K562 (cell line): ENCODE data around the gene PLCL2. TPM values are rescaled to one million over a fixed set of nuclear protein-coding genes. Genes with fewer than 3 reads are reported as not detected.

Experiments used
- ATAC-seq: fragments of 200-7000 bp; cut with Tn5 transposase; 3 replicates; pipeline ENCODE4 v1.9.1; 2020; ENCODE audit warnings: moderate library complexity
- BruUV-seq: library from RNA; stranded (reverse); fragments of 400-500 nt; replicated peaks from 2 replicates; lab custom pipeline; 2021; lab: Mats Ljungman, UMichigan
- CTCF ChIA-PET: fragments of 300-600 bp; formaldehyde crosslinking; extraction: SDS; loops from one replicate; lab custom pipeline; 2021; ENCODE audit warnings: low intra/inter-chr PET ratio; lab: Yijun Ruan, JAX
- POLR2A ChIA-PET: fragments of 300-600, 350-650 bp; sonication (Branson Sonifier 250); formaldehyde crosslinking; extraction: SDS; loops from one replicate; lab custom pipeline; 2021; ENCODE audit warnings: antibody characterized with exemption, inconsistent platforms; lab: Yijun Ruan, JAX
- DNase-seq, 4 experiments: peaks; one replicate each; pipeline versions ENCODE4 v3.0.0 to v3.0.0-alpha.2; 2011 to 2018; ENCODE audit warnings: low spot score in 3 of 4, mixed read lengths in 3 of 4; ENCODE audit errors: extremely low read depth in 1 of 4
- FAIRE-seq: peaks from 2 replicates; lab custom pipeline; 2011; peaks lifted over from hg19 to GRCh38; lab: Jason Lieb, UNC
- H2AFZ ChIP-seq: 2 replicates; pipeline ENCODE4 v1.6.0; 2011; ENCODE audit warnings: low read depth, low read length, control low read depth, inconsistent platforms
- H3K27ac ChIP-seq: fragments of 200-600 bp; 3 replicates; pipeline ENCODE4 v1.8.0; 2011; ENCODE audit warnings: low read depth, mild to moderate bottlenecking, control low read depth, inconsistent platforms, low read length, moderate library complexity, mixed read lengths; ENCODE audit errors: extremely low read depth
- H3K27me3 ChIP-seq, 2 experiments: fragments of 300-600 bp in 1 of 2; 2 replicates in 1 of 2; 3 replicates in 1 of 2; pipeline versions ENCODE4 v1.6.0 to v1.8.0; 2011; ENCODE audit warnings: inconsistent platforms in 2 of 2, low read length in 2 of 2, mild to moderate bottlenecking in 1 of 2, mixed read lengths in 1 of 2, moderate library complexity in 1 of 2; ENCODE audit not compliant: control insufficient read depth in 2 of 2, insufficient read depth in 2 of 2
- H3K36me3 ChIP-seq: fragments of 300-600 bp; 3 replicates; pipeline ENCODE4 v1.8.0; 2011; ENCODE audit warnings: mild to moderate bottlenecking, low read length, inconsistent platforms; ENCODE audit not compliant: control insufficient read depth, insufficient read depth
- H3K4me1 ChIP-seq, 2 experiments: fragments of 200-600 bp in 1 of 2; replicated peaks in 1 of 2; 2 replicates in 1 of 2; 3 replicates in 1 of 2; pipeline versions ENCODE4 v1.5.1 to v1.8.0; 2011; ENCODE audit warnings: inconsistent platforms in 2 of 2, low read length in 2 of 2, mild to moderate bottlenecking in 1 of 2, mixed read lengths in 1 of 2, moderate library complexity in 1 of 2; ENCODE audit not compliant: control insufficient read depth in 2 of 2, insufficient read depth in 2 of 2
- H3K4me2 ChIP-seq: 2 replicates; pipeline ENCODE4 v1.6.1; 2011; ENCODE audit warnings: low read length, control low read depth, inconsistent platforms, mixed read lengths; ENCODE audit not compliant: insufficient read depth
- H3K4me3 ChIP-seq: fragments of 200-600 bp; sonication (generic), shearing (Covaris generic); 2 replicates; pipeline ENCODE4 v1.5.1; 2016; ENCODE audit warnings: control low read depth, inconsistent platforms
- H3K79me2 ChIP-seq: fragments of 200-600 bp; 3 replicates; pipeline ENCODE4 v1.8.0; 2011; ENCODE audit warnings: low read length, inconsistent platforms; ENCODE audit not compliant: control insufficient read depth, insufficient read depth
- H3K9ac ChIP-seq, 2 experiments: 2 replicates each; pipeline versions ENCODE4 v1.6.0 to v1.6.1; 2011; ENCODE audit warnings: low read depth in 2 of 2, low read length in 2 of 2, control low read depth in 1 of 2, inconsistent platforms in 1 of 2, mild to moderate bottlenecking in 1 of 2, mixed read lengths in 1 of 2; ENCODE audit not compliant: insufficient read depth in 1 of 2
- H3K9me1 ChIP-seq: one replicate; pipeline ENCODE4 v1.6.0; 2011; ENCODE audit warnings: inconsistent platforms, mild to moderate bottlenecking, low read length, moderate library complexity; ENCODE audit not compliant: control insufficient read depth, insufficient read depth
- H3K9me3 ChIP-seq: replicated peaks from 2 replicates; pipeline ENCODE4 v1.5.1; 2011; ENCODE audit warnings: low read depth, low read length, inconsistent platforms; ENCODE audit not compliant: control insufficient read depth, insufficient read depth
- H4K20me1 ChIP-seq: replicated peaks from 2 replicates; pipeline ENCODE4 v1.6.1; 2011; ENCODE audit warnings: low read length, inconsistent platforms, mixed read lengths; ENCODE audit not compliant: control insufficient read depth, insufficient read depth
- PPARD ChIP-seq: fragments of 250-450 bp; sonication (Bioruptor Pico); IDR thresholded peaks from 2 replicates; pipeline ENCODE4 v1.8.0; 2022; ENCODE audit warnings: inconsistent platforms, mild to moderate bottlenecking, moderate library complexity
- WGBS: fragments of 100-300 bp; shearing (Covaris generic); methylation state at CpG from one replicate; pipeline ENCODE4 v1.1.6; 2016; ENCODE audit warnings: low coverage, mixed read lengths; ENCODE audit not compliant: insufficient coverage; ENCODE audit errors: missing lambda C conversion rate; 5-methylcytosine and 5-hydroxymethylcytosine counted together
- in situ Hi-C: fragments of 300-500 bp; cut with MboI; formaldehyde crosslinking; loops from 4 replicates; pipeline ENCODE4 v1.15.0; 2018; ENCODE audit warnings: inconsistent platforms, mixed read lengths
- intact Hi-C: fragments of 100-400 bp; cut with micrococcal nuclease; formaldehyde crosslinking; loops from 2 replicates; pipeline ENCODE4 v1.14.2; 2022
- polyA plus RNA-seq, 8 experiments: library from polyadenylated mRNA; depleted of rRNA in 4 of 8; stranded (reverse) in 5 of 8; unstranded in 3 of 8; fragments of >200 nt; fragmentation: Nextera tagmentation in 2 of 8; fragmentation: Illumina TruSeq in 1 of 8; extraction: Ambion mirVana in 2 of 8; extraction: Trizol in 1 of 8; gene quantifications; 2 replicates each; pipeline versions ENCODE4 v1.2.1 to v1.2.3, GENCODE V29; 2011 to 2014; ENCODE audit warnings: inconsistent platforms in 1 of 8, missing spikeins in 1 of 8
- total RNA-seq, 7 experiments: library from RNA; depleted of rRNA in 6 of 7; stranded (reverse); fragments of >200 nt in 6 of 7; fragmentation: Illumina TruSeq in 2 of 7; extraction: Trizol in 2 of 7; gene quantifications; 2 replicates each; pipeline versions ENCODE4 v1.2.1 to v1.2.3, GENCODE V29; 2011 to 2021; ENCODE audit warnings: low replicate concordance in 1 of 7
- TF ChIP-seq, protein P1 (sequence below), 2 experiments: fragments of 450-650 bp; IDR thresholded peaks; 2 replicates each; pipeline ENCODE4 v1.6.1; 2018; ENCODE audit warnings: mild to moderate bottlenecking in 2 of 2, low read depth in 1 of 2; ENCODE audit not compliant: partially characterized antibody in 2 of 2

PLCL2 gene
- total and polyA plus RNA-seq, 9 of the 15 experiments (the other 6 are each of a cell fraction or from before 2014, with no cell fraction given), result 0.03 to 0.18 (median 0.11) TPM; not detected in 2

DNA sequence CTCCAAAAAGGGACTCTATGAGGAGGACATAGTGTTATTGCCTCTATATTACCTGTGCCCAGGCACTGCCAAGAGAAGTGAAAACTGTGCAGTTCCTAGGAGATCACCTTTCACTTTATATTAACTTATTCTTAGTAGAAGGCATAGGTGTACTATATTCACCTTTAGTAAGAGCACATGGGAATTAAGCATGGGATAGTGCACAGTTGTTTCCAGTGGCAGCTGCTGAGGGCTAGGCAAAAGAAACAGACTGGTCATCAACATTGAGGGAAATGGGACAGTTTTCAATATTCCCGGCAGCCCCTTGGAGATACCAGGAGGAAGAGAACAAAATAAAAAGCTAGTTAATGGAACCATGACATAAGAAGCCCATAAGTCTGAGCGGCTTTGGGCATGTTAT, 100.9 kb downstream of the PLCL2 start:
- no peaks in the 10 kb centered on the region for H3K79me2 ChIP-seq
- DNase-seq, result no peak
- H3K9ac ChIP-seq, result no peak overlapping the region
- H2AFZ ChIP-seq, result no peak overlapping the region
- intact Hi-C loops (no loop called here), in situ Hi-C loops (no loop called here)
- H3K9me3 ChIP-seq, result no peaks in the 10 kb centered on the region
- no peak for ATAC-seq
- no peak overlapping the region for H3K27ac ChIP-seq
- no peaks in the 10 kb centered on the region for H3K9me1 ChIP-seq
- no peaks in the 10 kb centered on the region for H3K4me1 ChIP-seq
- H3K27me3 ChIP-seq, result peaks cover 3 to 4% of the 10 kb centered on the region in 2 experiments; a peak in 1 of 5 replicates
- ChIA-PET POLR2A (no interaction called here), CTCF (no interaction called here)
- no peak overlapping the region for H3K4me2 ChIP-seq
- BruUV-seq, result no TSS peak
- WGBS, result 0% methylated on average over 2 of the region's 2 CpGs
- no peak for FAIRE-seq
- no peaks in the 10 kb centered on the region for H4K20me1 ChIP-seq
- H3K36me3 ChIP-seq, result no peaks in the 10 kb centered on the region
- H3K4me3 ChIP-seq, result no peak overlapping the region
- no peak for TF ChIP-seq PPARD (CRISPR knock-in tag)
- TF ChIP-seq, protein P1, sequence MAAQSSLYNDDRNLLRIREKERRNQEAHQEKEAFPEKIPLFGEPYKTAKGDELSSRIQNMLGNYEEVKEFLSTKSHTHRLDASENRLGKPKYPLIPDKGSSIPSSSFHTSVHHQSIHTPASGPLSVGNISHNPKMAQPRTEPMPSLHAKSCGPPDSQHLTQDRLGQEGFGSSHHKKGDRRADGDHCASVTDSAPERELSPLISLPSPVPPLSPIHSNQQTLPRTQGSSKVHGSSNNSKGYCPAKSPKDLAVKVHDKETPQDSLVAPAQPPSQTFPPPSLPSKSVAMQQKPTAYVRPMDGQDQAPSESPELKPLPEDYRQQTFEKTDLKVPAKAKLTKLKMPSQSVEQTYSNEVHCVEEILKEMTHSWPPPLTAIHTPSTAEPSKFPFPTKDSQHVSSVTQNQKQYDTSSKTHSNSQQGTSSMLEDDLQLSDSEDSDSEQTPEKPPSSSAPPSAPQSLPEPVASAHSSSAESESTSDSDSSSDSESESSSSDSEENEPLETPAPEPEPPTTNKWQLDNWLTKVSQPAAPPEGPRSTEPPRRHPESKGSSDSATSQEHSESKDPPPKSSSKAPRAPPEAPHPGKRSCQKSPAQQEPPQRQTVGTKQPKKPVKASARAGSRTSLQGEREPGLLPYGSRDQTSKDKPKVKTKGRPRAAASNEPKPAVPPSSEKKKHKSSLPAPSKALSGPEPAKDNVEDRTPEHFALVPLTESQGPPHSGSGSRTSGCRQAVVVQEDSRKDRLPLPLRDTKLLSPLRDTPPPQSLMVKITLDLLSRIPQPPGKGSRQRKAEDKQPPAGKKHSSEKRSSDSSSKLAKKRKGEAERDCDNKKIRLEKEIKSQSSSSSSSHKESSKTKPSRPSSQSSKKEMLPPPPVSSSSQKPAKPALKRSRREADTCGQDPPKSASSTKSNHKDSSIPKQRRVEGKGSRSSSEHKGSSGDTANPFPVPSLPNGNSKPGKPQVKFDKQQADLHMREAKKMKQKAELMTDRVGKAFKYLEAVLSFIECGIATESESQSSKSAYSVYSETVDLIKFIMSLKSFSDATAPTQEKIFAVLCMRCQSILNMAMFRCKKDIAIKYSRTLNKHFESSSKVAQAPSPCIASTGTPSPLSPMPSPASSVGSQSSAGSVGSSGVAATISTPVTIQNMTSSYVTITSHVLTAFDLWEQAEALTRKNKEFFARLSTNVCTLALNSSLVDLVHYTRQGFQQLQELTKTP (IDR thresholded peaks at IDR 0.05; ENCODE audit: low read depth in 1 of 2, partially characterized antibody in 2 of 2), result no peak
- TF ChIP-seq, all 486 proteins: peak for 0
